GM12875 (cell line): ENCODE measurements around the gene UFD1.

Source experiments
- H3K4me3 ChIP-seq: one replicate; pipeline ENCODE4 v1.5.1; 2011; ENCODE audit warnings: low read depth, low read length, control low read depth
- TF ChIP-seq, protein P1 (sequence below): IDR thresholded peaks from 2 replicates; pipeline ENCODE4 v1.5.1; 2011; ENCODE audit warnings: low read depth, mild to moderate bottlenecking, control low read depth, inconsistent platforms, low read length, moderate library complexity, borderline replicate concordance; ENCODE audit not compliant: insufficient read depth

Gene UFD1

DNA sequence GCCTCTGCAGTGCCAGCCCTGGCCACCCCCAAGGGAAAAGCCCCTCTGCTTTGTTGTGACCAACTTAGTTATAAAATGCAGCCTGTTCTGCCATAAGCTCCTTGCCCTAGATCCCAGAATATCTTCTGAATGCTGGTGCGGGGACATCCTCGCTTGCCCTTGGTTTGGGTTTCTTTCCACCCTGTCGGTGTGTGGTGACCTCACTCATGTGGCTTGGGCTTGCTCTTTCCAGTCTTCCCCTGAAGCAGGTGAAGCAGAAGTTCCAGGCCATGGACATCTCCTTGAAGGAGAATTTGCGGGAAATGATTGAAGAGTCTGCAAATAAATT is 28.5 kb upstream of the UFD1 start:
- no peak overlapping the region for H3K4me3 ChIP-seq
- TF ChIP-seq, protein P1, sequence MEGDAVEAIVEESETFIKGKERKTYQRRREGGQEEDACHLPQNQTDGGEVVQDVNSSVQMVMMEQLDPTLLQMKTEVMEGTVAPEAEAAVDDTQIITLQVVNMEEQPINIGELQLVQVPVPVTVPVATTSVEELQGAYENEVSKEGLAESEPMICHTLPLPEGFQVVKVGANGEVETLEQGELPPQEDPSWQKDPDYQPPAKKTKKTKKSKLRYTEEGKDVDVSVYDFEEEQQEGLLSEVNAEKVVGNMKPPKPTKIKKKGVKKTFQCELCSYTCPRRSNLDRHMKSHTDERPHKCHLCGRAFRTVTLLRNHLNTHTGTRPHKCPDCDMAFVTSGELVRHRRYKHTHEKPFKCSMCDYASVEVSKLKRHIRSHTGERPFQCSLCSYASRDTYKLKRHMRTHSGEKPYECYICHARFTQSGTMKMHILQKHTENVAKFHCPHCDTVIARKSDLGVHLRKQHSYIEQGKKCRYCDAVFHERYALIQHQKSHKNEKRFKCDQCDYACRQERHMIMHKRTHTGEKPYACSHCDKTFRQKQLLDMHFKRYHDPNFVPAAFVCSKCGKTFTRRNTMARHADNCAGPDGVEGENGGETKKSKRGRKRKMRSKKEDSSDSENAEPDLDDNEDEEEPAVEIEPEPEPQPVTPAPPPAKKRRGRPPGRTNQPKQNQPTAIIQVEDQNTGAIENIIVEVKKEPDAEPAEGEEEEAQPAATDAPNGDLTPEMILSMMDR, result no peak

DNA sequence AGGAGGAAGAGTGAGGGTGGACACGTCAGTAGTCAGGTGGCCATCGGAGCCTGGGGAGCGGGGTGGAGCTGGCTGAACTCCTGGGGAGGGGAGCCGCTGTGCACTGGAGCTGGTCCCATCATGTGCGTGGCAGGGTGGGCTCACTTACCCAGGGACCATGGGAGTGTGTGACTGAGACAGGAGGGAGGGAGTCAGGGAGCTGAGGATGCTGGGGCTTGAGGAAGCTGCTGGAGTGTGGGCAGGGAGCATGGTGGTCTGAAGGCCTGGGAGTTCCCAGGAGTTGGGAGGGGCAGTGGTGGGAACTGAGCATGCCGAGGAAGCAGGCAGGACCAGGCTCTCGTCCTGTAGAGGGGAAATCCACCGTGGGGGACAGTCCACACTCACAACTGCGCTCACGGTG is 27.2 kb upstream of the UFD1 start:
- no peak overlapping the region for H3K4me3 ChIP-seq
- TF ChIP-seq, protein P1, result no peak

DNA sequence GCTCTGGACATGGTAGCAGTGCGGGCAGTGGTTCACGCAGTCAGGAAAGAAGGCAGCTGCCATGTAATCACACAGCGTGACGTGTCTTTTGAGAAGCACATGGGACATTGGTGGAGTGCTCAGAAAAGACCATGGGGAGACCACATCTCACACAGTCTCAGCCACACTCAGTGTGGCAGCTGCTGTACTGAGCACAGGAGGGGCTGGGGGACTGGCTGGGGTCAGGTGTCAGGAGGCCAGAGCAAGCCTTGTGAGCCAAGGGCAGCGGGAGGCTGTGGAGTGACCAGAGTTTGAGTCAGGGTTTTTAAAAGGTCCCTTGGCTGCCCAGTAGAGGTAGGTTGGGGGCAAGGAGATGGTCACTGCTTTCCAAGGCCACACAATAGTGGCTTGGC is 26.7 kb upstream of the UFD1 start:
- no peak overlapping the region for H3K4me3 ChIP-seq
- TF ChIP-seq, protein P1, result no peak

DNA sequence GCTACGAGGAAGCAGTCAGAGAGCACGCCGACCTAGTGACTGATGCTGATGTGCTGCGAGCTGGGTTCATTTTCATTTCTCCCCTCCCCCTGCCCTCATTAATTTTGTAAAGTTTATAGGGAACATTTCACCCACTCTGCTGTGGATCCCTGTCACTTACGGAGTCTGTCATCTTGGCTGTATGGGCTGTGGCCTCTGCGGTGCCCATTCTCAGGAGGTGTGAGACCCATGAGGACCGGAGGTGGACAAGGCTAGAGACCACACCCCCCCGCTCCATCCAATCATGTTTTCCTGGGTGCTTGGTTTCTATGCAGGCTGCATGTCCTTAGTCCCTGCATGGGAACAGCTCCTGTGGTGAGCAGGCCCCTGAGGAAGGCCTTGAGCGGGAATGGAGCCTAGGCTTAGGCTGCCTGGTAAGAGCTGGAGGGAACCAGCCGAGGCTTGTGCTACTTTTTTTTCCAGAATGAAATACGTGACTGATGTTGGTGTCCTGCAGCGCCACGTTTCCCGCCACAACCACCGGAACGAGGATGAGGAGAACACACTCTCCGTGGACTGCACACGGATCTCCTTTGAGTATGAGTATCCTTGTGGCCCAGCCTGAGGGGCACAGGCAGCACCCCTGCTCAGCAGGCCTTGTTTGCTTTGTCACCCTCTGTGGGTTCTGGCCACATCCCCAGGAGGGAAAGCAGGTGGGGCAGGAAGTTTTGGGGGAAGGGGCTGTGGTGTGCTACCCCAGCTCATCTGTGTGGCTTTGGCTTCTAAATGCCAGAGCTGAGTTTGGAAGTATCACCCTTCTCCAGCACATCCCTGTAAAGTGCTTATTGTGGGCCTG is 26.1 kb upstream of the UFD1 start:
- TF ChIP-seq, protein P1, result no peak
- no peak overlapping the region for H3K4me3 ChIP-seq

DNA sequence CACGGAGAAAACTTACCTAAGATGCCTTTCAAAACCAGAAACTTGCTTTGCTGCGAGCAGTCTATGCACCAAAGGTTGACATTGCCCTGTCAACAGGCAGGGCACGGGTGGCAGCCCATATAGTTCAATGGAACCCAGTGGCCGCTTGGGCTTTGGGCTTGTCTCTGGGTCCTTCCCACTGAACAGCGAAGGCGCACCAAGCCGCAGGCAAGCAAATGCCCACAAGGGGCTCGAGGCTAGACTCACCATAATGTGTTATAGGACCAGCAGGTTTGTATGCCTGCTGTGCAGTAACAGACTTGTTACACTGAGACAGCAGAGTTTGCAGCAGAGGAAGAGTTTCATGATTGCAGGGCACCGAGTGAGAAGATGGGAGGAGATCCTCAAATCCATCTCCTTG is 24.9 kb upstream of the UFD1 start:
- TF ChIP-seq, protein P1, result no peak
- H3K4me3 ChIP-seq, result no peak overlapping the region

DNA sequence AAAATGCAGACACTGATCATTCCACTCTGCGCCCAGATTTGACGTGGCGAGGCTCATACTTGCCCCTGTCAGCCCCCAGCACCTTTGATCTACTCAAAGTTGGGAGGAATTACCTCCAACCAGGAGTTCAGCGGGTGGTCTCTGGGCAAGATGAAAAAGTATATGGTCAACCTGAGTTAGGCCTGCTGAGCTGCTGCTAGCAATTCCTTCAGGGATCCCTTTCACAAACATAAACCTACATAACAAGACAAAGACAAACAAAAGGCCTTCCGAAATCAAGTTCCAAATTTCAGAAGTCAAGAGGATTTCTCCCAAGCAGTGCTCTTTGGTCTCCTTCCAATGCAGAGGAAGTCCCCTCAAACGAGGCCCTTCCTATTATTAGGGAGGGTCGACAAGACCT is 24.4 kb upstream of the UFD1 start:
- no peak overlapping the region for H3K4me3 ChIP-seq
- TF ChIP-seq, protein P1, result no peak

DNA sequence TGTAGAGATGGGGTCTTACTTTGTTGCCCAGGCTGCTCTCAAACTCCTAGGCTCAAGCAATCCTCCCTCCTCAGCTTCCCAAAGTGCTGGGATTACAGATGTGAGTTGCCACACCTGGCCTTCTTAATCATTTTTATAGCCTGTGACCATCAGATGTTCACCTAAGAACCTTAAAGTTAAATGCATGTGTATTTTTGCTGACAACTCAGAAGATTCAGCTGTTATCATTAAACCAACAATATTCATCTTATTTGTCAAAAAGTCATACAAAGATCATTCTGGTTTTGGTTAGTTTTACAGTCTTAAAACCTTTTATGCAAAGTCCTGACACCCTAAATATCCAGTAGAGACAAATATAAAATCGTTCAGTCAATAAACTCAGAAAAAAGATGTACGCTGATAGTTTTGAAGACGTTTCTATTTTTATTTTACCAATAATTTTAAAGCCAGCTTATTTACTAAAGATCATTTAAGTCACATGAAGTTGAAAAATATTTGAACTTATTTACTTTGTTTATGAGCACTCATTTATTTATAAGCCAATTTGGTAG is 23.0 kb upstream of the UFD1 start:
- no peak overlapping the region for H3K4me3 ChIP-seq
- TF ChIP-seq, protein P1, result no peak
